GM19463 (cell line): Measurements from ENCODE around the gene DNAH11.
A peak's percentile ranks its signal among the peaks of the same experiment; 100 is the strongest.
"Not testable (repeated sequence)": the region's sequence is repeated elsewhere in the genome, so short reads cannot be mapped to it uniquely, and the experiment has no call there.

Source experiments
- ATAC-seq: cut with Tn5 transposase; IDR thresholded peaks from one replicate; pipeline ENCODE4 v1.9.1; 2021; ENCODE audit warnings: mild to moderate bottlenecking, moderate library complexity; ENCODE audit not compliant: unreplicated experiment

Gene DNAH11

GRCh38 chr7:21868576-21868850 is 325.7 kb downstream of the DNAH11 start:
- no peak for ATAC-seq

- no peak for ATAC-seq
Measured at GRCh38 chr7:21869785-21870402, 327.1 kb downstream of the DNAH11 start.

GRCh38 chr7:21883069-21883468 is 340.2 kb downstream of the DNAH11 start:
- no peak for ATAC-seq

GRCh38 chr7:21883501-21883900 is 340.7 kb downstream of the DNAH11 start:
- ATAC-seq = not testable (repeated sequence)

GRCh38 chr7:21884496-21884895 is 341.7 kb downstream of the DNAH11 start:
- ATAC-seq = no peak

- no peak for ATAC-seq
Measured at GRCh38 chr7:21886396-21886795, 343.6 kb downstream of the DNAH11 start.

- ATAC-seq = no peak
Measured at GRCh38 chr7:21887353-21887752, 344.5 kb downstream of the DNAH11 start.

GRCh38 chr7:21887779-21888178 is 344.9 kb downstream of the DNAH11 start:
- ATAC-seq = no peak

GRCh38 chr7:21891291-21891690 is 348.5 kb downstream of the DNAH11 start:
- ATAC-seq = no peak

GRCh38 chr7:21893401-21893800 is 350.6 kb downstream of the DNAH11 start:
- no peak for ATAC-seq

- peak; percentile 91 for ATAC-seq
Measured at GRCh38 chr7:21898265-21898930, 355.6 kb downstream of the DNAH11 start.

- no peak for ATAC-seq
Measured at GRCh38 chr7:21902240-21902639, 359.4 kb downstream of the DNAH11 start.

- ATAC-seq = no peak
Measured at GRCh38 chr7:21903020-21903786, 360.4 kb downstream of the DNAH11 start.

GRCh38 chr7:21908746-21909145 is 365.9 kb downstream of the DNAH11 start:
- ATAC-seq = no peak

- ATAC-seq = no peak
Measured at GRCh38 chr7:21910253-21910652, 367.4 kb downstream of the DNAH11 start.

- no peak for ATAC-seq
Measured at GRCh38 chr7:21911341-21911875, 368.6 kb downstream of the DNAH11 start.

- ATAC-seq = no peak
Measured at GRCh38 chr7:21912305-21912704, 369.5 kb downstream of the DNAH11 start.

- ATAC-seq = no peak
Measured at GRCh38 chr7:21912931-21913780, 370.3 kb downstream of the DNAH11 start.

GRCh38 chr7:21914671-21915070 is 371.8 kb downstream of the DNAH11 start:
- ATAC-seq = no peak

GRCh38 chr7:21915140-21915539 is 372.3 kb downstream of the DNAH11 start:
- ATAC-seq = no peak

GRCh38 chr7:21916176-21916575 is 373.3 kb downstream of the DNAH11 start:
- ATAC-seq = no peak
